Measurements from ENCODE around the gene MRPL24. TPM values are rescaled to one million over a fixed set of nuclear protein-coding genes. Genes with fewer than 3 reads are reported as not detected.

Gene MRPL24
- total and polyA plus RNA-seq, 2 of the 13 experiments (the other 11 are each of a cell fraction or from before 2014, with no cell fraction given) = 38.1 to 42.9 TPM

- intact Hi-C loops (cut with micrococcal nuclease; ENCODE audit: unreplicated experiment) = loop anchor here (10.0 kb wide), 1 partner anchor 75 kb away; the partner anchor contains the start of gene NTRK1
- no peaks in the 10 kb centered on the region for H3K79me2 ChIP-seq (ENCODE audit: insufficient read depth, low read length)
- no peak for FAIRE-seq
- ATAC-seq = no peak
- no peak for TF ChIP-seq ZNF674 (CRISPR knock-in tag; IDR thresholded peaks at IDR 0.05; ENCODE audit: low read depth)
- no peak for TF ChIP-seq ZNF580 (CRISPR knock-in tag; IDR thresholded peaks at IDR 0.05; ENCODE audit: borderline replicate concordance, low read depth)
- no peak for TF ChIP-seq ZNF710 (CRISPR knock-in tag; IDR thresholded peaks at IDR 0.05; ENCODE audit: borderline replicate concordance)
- no peak for TF ChIP-seq ZNF235 (CRISPR knock-in tag; IDR thresholded peaks at IDR 0.05; ENCODE audit: borderline replicate concordance)
- no peak for TF ChIP-seq ZNF891 (CRISPR knock-in tag; IDR thresholded peaks at IDR 0.05)
- no peak for TF ChIP-seq PATZ1 (CRISPR knock-in tag; IDR thresholded peaks at IDR 0.05)
- CTCF ChIA-PET (ENCODE audit: low intra/inter-chr PET ratio, low total read pairs) = no interaction called here
- no peaks in the 10 kb centered on the region for H4K20me1 ChIP-seq (ENCODE audit: insufficient read depth, low read length)
- peaks cover 18% of the 10 kb centered on the region for H3K4me1 ChIP-seq (ENCODE audit: insufficient read depth, low read length)
- H3K36me3 ChIP-seq (replicated peaks in 1 of 2; ENCODE audit: control insufficient read depth in 1 of 2, insufficient read depth in 2 of 2, low read length in 2 of 2) = peaks cover 19 to 68% of the 10 kb centered on the region in 2 experiments
- no peak overlapping the region for H3K4me2 ChIP-seq (ENCODE audit: low read depth, low read length)
- H3K9ac ChIP-seq (ENCODE audit: insufficient read depth, low read depth, low read length) = no peak overlapping the region
- in situ Hi-C loops (cut with HindIII; ENCODE audit: extremely low pct_ligation_motif_present, low pct_unique_long_range_greater_than_20kb) = no loop called here
- no peaks in the 10 kb centered on the region for H3K9me3 ChIP-seq (ENCODE audit: low read length)
- no peaks in the 10 kb centered on the region for H3K27me3 ChIP-seq (ENCODE audit: control insufficient read depth in 1 of 2, insufficient read depth in 2 of 2, low read length in 2 of 2)
- POLR2A ChIA-PET = no interaction called here
- no peak overlapping the region for H3K4me3 ChIP-seq (replicated peaks in 1 of 3; ENCODE audit: insufficient read depth in 1 of 3, low read depth in 2 of 3, low read length in 3 of 3)
- no peak for DNase-seq (ENCODE audit: low spot score)
- WGBS (ENCODE audit: low lambda C conversion rate) = 87% methylated on average over 4 of the region's 4 CpGs
- H3K27ac ChIP-seq (ENCODE audit: extremely low read length, insufficient read depth, low read length) = no peak overlapping the region
- no peak overlapping the region for H2AFZ ChIP-seq (ENCODE audit: low read length)
- BruUV-seq (replicated peaks) = TSS peak; percentile 21
Measured at GRCh38 chr1:156789621-156790318, 48.9 kb upstream of the MRPL24 start.

All from HepG2 (cell line).